Neural cell (in vitro differentiated cells): ENCODE results near the gene TECPR2.

Experiments
- POLR2AphosphoS5 ChIP-seq: IDR thresholded peaks from 2 replicates; pipeline ENCODE4 v1.6.1; 2012
- SMC3 ChIP-seq: fragments of 450-650 bp; conservative IDR thresholded peaks from 2 replicates; pipeline ENCODE4 v1.6.1; 2014; ENCODE audit warnings: antibody characterized with exemption, mild to moderate bottlenecking, moderate library complexity; ENCODE audit not compliant: poor library complexity

- TF ChIP-seq SMC3 (no peak), POLR2AphosphoS5 (no peak)
Observed at GRCh38 chr14:102490456-102490855, 127.7 kb downstream of the TECPR2 start.
